Activated naive CD4-positive, alpha-beta T cell treated with anti-CD3 and anti-CD28 coated beads, Interleukin-2, amount 50 U/mL, for 16 hours (primary cell): ENCODE results near the gene ACOT7.
"Not testable (repeated sequence)": the region's sequence is repeated elsewhere in the genome, so short reads cannot be mapped to it uniquely, and the experiment has no call there.

ENCODE experiments used
- DNase-seq: peaks from one replicate; pipeline ENCODE4 v3.0.0-alpha.2; 2020

ACOT7 gene

GRCh38 chr1:6219641-6220040 lies 173.9 kb downstream of the ACOT7 start:
- DNase-seq = not testable (repeated sequence)

DNA sequence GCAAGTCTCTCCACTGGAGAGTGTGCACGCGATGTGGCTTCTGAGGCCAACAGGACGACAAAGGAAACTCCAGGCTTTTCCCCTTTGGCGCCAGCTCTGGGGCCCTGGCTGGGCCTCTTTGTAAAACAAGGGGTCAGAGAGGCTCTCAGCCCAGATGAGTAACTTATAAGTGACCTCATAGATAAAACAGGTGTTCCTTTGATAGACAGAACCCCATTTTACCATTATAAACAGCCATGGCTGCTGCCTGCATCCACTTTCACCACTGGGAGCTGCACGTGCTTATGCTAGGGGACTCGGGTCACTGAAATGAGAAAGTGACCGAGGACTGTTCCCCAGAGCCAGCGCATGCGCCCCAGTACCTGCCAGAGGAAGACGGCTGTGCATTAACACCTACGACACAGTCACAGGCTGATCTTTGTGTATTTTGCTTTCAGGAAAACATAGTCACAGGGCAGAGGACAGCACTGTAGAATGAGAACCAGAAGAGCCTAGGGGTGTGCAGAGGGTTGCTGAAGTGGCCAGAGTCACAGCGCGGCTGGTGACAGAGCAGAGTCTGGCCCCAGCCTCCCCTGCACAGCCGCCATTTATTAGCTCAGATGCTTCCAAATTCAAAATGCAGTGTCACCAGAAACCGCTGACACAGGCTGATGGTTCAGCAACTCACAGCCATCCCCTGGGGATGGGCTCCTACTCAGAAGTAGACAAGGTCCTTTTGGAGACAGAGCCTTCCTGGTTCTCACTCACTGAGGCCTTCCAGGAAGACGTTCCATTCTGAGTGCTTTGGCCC lies 175.0 kb downstream of the ACOT7 start:
- no peak for DNase-seq
